DOHH2 (cell line): ENCODE measurements around the gene C9orf78.

ENCODE experiments used
- H3F3A ChIP-seq: fragments of 200-600 bp; sonication (generic), shearing (Covaris generic); 2 replicates; pipeline ENCODE4 v1.6.0; 2016; ENCODE audit warnings: antibody characterized with exemption, mild to moderate bottlenecking; ENCODE audit not compliant: control insufficient read depth, insufficient read depth
- H3K27ac ChIP-seq: fragments of 200-600 bp; sonication (generic); 2 replicates; pipeline ENCODE4 v1.5.1; 2014; ENCODE audit warnings: low read depth, mild to moderate bottlenecking, low read length, moderate library complexity
- H3K27me3 ChIP-seq: fragments of 200-600 bp; sonication (generic); 2 replicates; pipeline ENCODE4 v1.6.1; 2014; ENCODE audit warnings: mild to moderate bottlenecking, low read length, mixed read lengths; ENCODE audit not compliant: control insufficient read depth
- H3K36me3 ChIP-seq: fragments of 200-600 bp; sonication (generic); 2 replicates; pipeline ENCODE4 v1.6.1; 2014; ENCODE audit warnings: mild to moderate bottlenecking, low read length, moderate library complexity, mixed read lengths; ENCODE audit not compliant: control insufficient read depth
- H3K4me1 ChIP-seq: fragments of 200-600 bp; sonication (generic); 2 replicates; pipeline ENCODE4 v1.6.1; 2014; ENCODE audit warnings: mild to moderate bottlenecking, low read length, mixed read lengths; ENCODE audit not compliant: control insufficient read depth
- H3K4me2 ChIP-seq: fragments of 200-600 bp; sonication (generic); 2 replicates; pipeline ENCODE4 v1.6.0; 2014; ENCODE audit warnings: mild to moderate bottlenecking, low read length, moderate library complexity
- H3K4me3 ChIP-seq: fragments of 200-600 bp; sonication (generic); 2 replicates; pipeline ENCODE4 v1.5.1; 2014; ENCODE audit warnings: mild to moderate bottlenecking, low read length, mixed read lengths
- H3K79me2 ChIP-seq: fragments of 200-600 bp; sonication (generic); 2 replicates; pipeline ENCODE4 v1.6.1; 2014; ENCODE audit warnings: mild to moderate bottlenecking, low read length, mixed read lengths; ENCODE audit not compliant: control insufficient read depth
- H3K9me2 ChIP-seq: fragments of 200-600 bp; sonication (generic); replicated peaks from 2 replicates; pipeline ENCODE4 v1.6.1; 2014; ENCODE audit warnings: mild to moderate bottlenecking, low read length, mixed read lengths; ENCODE audit not compliant: control insufficient read depth
- H3K9me3 ChIP-seq: fragments of 200-600 bp; sonication (generic); 2 replicates; pipeline ENCODE4 v1.6.1; 2014; ENCODE audit warnings: antibody characterized with exemption, low read length, mixed read lengths; ENCODE audit not compliant: control insufficient read depth, insufficient read depth
- H4K20me1 ChIP-seq: fragments of 200-600 bp; sonication (generic); 2 replicates; pipeline ENCODE4 v1.6.0; 2014; ENCODE audit warnings: low read depth, mild to moderate bottlenecking, antibody characterized with exemption, low read length, moderate library complexity; ENCODE audit not compliant: control insufficient read depth, insufficient read depth
- CTCF ChIP-seq: fragments of 200-600 bp; sonication (generic); IDR thresholded peaks from one replicate; pipeline ENCODE4 v1.5.1; 2014; ENCODE audit warnings: antibody characterized with exemption, mild to moderate bottlenecking, low read depth, low read length; ENCODE audit not compliant: poor library complexity, severe bottlenecking
- EZH2phosphoT487 ChIP-seq: fragments of 200-600 bp; sonication (generic); IDR thresholded peaks from 2 replicates; pipeline ENCODE4 v1.6.1; 2017; ENCODE audit warnings: borderline replicate concordance, mild to moderate bottlenecking, antibody characterized with exemption, low read length, moderate library complexity, mixed read lengths

The C9orf78 gene

GRCh38 chr9:129861447-129861827 is 26.4 kb upstream of the C9orf78 start:
- Histone ChIP-seq H3K9me2 (no peaks in the 10 kb centered on the region), H3K4me3 (no peak overlapping the region), H3K27me3 (no peaks in the 10 kb centered on the region), H3K36me3 (peaks cover 13% of the 10 kb centered on the region; the same call in 1 of the 2 replicates), H3K79me2 (no peaks in the 10 kb centered on the region), H3K4me1 (peaks cover 9% of the 10 kb centered on the region; the same call in 1 of the 2 replicates), H4K20me1 (no peaks in the 10 kb centered on the region), H3F3A (no peaks in the 10 kb centered on the region), H3K9me3 (no peaks in the 10 kb centered on the region), H3K27ac (no peak overlapping the region), H3K4me2 (no peak overlapping the region)
- no peak for TF ChIP-seq CTCF
- no peak for TF ChIP-seq EZH2phosphoT487

- no peak overlapping the region for H3K4me2 ChIP-seq
Observed at GRCh38 chr9:129860653-129861446, 25.8 kb upstream of the C9orf78 start.

GRCh38 chr9:129858167-129858962 is 23.3 kb upstream of the C9orf78 start:
- Histone ChIP-seq H3K27me3 (no peaks in the 10 kb centered on the region), H4K20me1 (no peaks in the 10 kb centered on the region), H3K79me2 (no peaks in the 10 kb centered on the region), H3K4me3 (no peak overlapping the region), H3K9me2 (no peaks in the 10 kb centered on the region), H3K4me2 (no peak overlapping the region), H3F3A (no peaks in the 10 kb centered on the region), H3K36me3 (peaks cover 12% of the 10 kb centered on the region), H3K4me1 (peaks cover 4% of the 10 kb centered on the region; the same call in 1 of the 2 replicates), H3K9me3 (no peaks in the 10 kb centered on the region), H3K27ac (no peak overlapping the region)
- no peak for TF ChIP-seq CTCF
- TF ChIP-seq EZH2phosphoT487: no peak

More at GRCh38 chr9:129860653-129861446, 25.8 kb upstream of the C9orf78 start:
- no peaks in the 10 kb centered on the region for H3F3A ChIP-seq
- H3K4me3 ChIP-seq: no peak overlapping the region
- no peaks in the 10 kb centered on the region for H3K9me3 ChIP-seq
- peaks cover 9% of the 10 kb centered on the region; the same call in 1 of the 2 replicates for H3K4me1 ChIP-seq
- no peak for TF ChIP-seq EZH2phosphoT487
- TF ChIP-seq CTCF: no peak
- no peak overlapping the region for H3K27ac ChIP-seq
- H3K27me3 ChIP-seq: no peaks in the 10 kb centered on the region
- H4K20me1 ChIP-seq: no peaks in the 10 kb centered on the region
- no peaks in the 10 kb centered on the region for H3K79me2 ChIP-seq
- no peaks in the 10 kb centered on the region for H3K9me2 ChIP-seq
- H3K36me3 ChIP-seq: peaks cover 13% of the 10 kb centered on the region; the same call in 1 of the 2 replicates
